ENCODE data around the gene FOXP4. TPM values are rescaled to one million over a fixed set of nuclear protein-coding genes. Genes with fewer than 3 reads are reported as not detected.

The FOXP4 gene
- total RNA-seq, 3 donors from 2014 or later (not counting 1 experiment from before 2014, with no cell fraction given), result 11.2 to 21.1 (median 14.7) TPM

- Histone ChIP-seq H3K4me1 (ENCODE audit: control insufficient read depth, insufficient read depth, low read length) (no peaks in the 10 kb centered on the region), H3K4me3 (ENCODE audit: low read length) (no peak overlapping the region), H3K9me3 (ENCODE audit: control insufficient read depth, insufficient read depth, low read length) (no peaks in the 10 kb centered on the region), H3K36me3 (ENCODE audit: control insufficient read depth, insufficient read depth, low read length) (peaks cover 8% of the 10 kb centered on the region), H3K27me3 (ENCODE audit: control insufficient read depth, insufficient read depth, low read length) (no peaks in the 10 kb centered on the region), H3K27ac (ENCODE audit: low read length) (no peak overlapping the region)
- 90% methylated on average over 13 of the region's 13 CpGs for WGBS (ENCODE audit: insufficient coverage)
- Mint-ChIP-seq H3K4me3 (no peak overlapping the region), H3K27me3 (ENCODE audit: low read depth in 2 of 2) (no peaks in the 10 kb centered on the region), H3K4me1 (peaks cover 0 to 4% of the 10 kb centered on the region in 2 donors), H3K36me3 (no peaks in the 10 kb centered on the region), H3K27ac (no peak overlapping the region), H3K9me3 (no peaks in the 10 kb centered on the region)
- no peak for ATAC-seq
- TF ChIP-seq CTCF (IDR thresholded peaks at IDR 0.05), result no peak
- DNase-seq, result no peak
- intact Hi-C loops (cut with micrococcal nuclease), result no loop called here
Observed at GRCh38 chr6:41568585-41569384, 22.6 kb downstream of the FOXP4 start.

- DNase-seq (no peak), ATAC-seq (no peak)
- 96% methylated on average over 5 of the region's 5 CpGs for WGBS (ENCODE audit: insufficient coverage)
- H3K9me3 ChIP-seq (ENCODE audit: control insufficient read depth, insufficient read depth, low read length), result no peaks in the 10 kb centered on the region
- no peaks in the 10 kb centered on the region for H3K4me1 ChIP-seq (ENCODE audit: control insufficient read depth, insufficient read depth, low read length)
- H3K4me3 ChIP-seq (ENCODE audit: low read length), result no peak overlapping the region
- no peak overlapping the region for H3K27ac ChIP-seq (ENCODE audit: low read length)
- no peak for TF ChIP-seq CTCF (IDR thresholded peaks at IDR 0.05)
- no peaks in the 10 kb centered on the region for H3K36me3 Mint-ChIP-seq
- no peak overlapping the region for H3K27ac Mint-ChIP-seq
- peaks cover 0 to 4% of the 10 kb centered on the region in 2 donors for H3K4me1 Mint-ChIP-seq
- H3K4me3 Mint-ChIP-seq, result no peak overlapping the region
- no peaks in the 10 kb centered on the region for H3K27me3 ChIP-seq (ENCODE audit: control insufficient read depth, insufficient read depth, low read length)
- no peaks in the 10 kb centered on the region for H3K9me3 Mint-ChIP-seq
- H3K36me3 ChIP-seq (ENCODE audit: control insufficient read depth, insufficient read depth, low read length), result peaks cover 8% of the 10 kb centered on the region
- intact Hi-C loops (cut with micrococcal nuclease), result no loop called here
- H3K27me3 Mint-ChIP-seq (ENCODE audit: low read depth in 2 of 2), result no peaks in the 10 kb centered on the region
Observed at GRCh38 chr6:41570259-41570615, 24.1 kb downstream of the FOXP4 start.

GRCh38 chr6:41571021-41571780, 25.0 kb downstream of the FOXP4 start:
- WGBS (ENCODE audit: insufficient coverage), result 83% methylated on average over 15 of the region's 15 CpGs
- no peak overlapping the region for H3K27ac Mint-ChIP-seq

More at GRCh38 chr6:41571021-41571780, 25.0 kb downstream of the FOXP4 start:
- Histone ChIP-seq H3K27me3 (ENCODE audit: control insufficient read depth, insufficient read depth, low read length) (no peaks in the 10 kb centered on the region), H3K27ac (ENCODE audit: low read length) (no peak overlapping the region), H3K4me1 (ENCODE audit: control insufficient read depth, insufficient read depth, low read length) (no peaks in the 10 kb centered on the region), H3K9me3 (ENCODE audit: control insufficient read depth, insufficient read depth, low read length) (no peaks in the 10 kb centered on the region), H3K4me3 (ENCODE audit: low read length) (no peak overlapping the region), H3K36me3 (ENCODE audit: control insufficient read depth, insufficient read depth, low read length) (peaks cover 6% of the 10 kb centered on the region)
- Mint-ChIP-seq H3K36me3 (no peaks in the 10 kb centered on the region), H3K27me3 (ENCODE audit: low read depth in 2 of 2) (no peaks in the 10 kb centered on the region), H3K4me1 (peaks cover 0 to 5% of the 10 kb centered on the region in 2 donors), H3K4me3 (no peak overlapping the region), H3K9me3 (no peaks in the 10 kb centered on the region)
- intact Hi-C loops (cut with micrococcal nuclease), result no loop called here
- ATAC-seq, result no peak
- TF ChIP-seq CTCF (IDR thresholded peaks at IDR 0.05), result no peak
- no peak for DNase-seq
